HG02623 (cell line): Measurements from ENCODE around the gene TNS1.

Experiments used
- ATAC-seq: cut with Tn5 transposase; IDR thresholded peaks from one replicate; pipeline ENCODE4 v1.9.1; 2021; ENCODE audit warnings: moderate library complexity; ENCODE audit not compliant: unreplicated experiment

Gene TNS1

DNA sequence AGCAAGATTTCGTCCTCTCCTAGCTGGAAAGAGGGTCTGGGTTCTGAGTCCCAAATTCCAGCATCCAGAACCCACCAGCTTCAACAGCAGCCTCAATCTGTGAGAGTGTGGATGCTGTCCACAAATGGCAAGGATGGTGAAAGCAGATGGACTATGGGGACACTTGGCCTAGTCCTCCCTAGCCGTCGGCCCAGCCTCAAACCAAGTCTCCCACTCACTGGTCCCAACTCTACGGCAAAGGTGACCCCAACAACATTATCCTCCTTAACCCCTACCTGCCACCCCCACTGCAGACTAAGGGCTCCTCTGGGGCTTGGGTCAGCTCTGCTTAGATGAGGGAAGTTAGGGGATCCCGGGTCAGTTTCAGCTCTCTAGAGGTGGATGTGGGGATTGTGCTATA is 57.3 kb downstream of the TNS1 start:
- no peak for ATAC-seq

DNA sequence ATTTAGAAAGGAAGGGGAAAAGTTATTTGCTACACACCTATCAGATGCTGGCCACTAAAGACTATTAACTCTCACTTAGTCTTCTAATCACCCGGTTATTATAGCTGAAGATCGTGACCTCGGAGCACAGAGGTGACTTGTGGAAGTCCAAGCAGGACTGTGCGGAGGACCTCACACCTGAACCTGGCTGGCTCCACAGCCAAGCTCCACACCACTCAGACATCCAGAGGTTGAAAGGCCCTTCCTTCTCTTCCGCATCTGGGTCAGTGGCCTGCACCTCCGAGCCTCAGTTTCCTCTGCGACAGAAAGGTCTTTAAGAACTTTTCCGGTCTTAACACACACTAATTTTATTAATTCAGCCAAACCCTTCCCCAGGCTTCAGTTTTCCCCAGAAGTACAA is 57.9 kb downstream of the TNS1 start:
- ATAC-seq, result no peak

DNA sequence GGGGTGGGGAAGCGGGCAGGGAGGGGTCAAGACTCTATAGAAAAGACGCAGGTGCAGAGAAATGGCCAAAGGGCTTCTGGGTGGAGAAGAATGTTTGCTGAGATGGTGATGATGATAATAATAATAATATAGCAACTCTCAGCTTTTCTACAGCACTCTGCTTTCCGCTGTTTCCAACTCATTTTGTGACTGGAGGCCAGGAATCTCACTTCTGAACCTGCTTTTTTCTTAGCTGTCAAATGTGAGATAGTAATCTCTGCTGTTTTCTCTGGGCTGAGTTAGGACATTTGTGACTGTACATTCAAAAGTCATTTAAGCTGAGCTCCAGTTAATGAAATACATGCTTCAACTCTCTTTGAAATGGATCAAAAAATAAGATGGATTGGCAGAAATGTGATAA is 58.4 kb downstream of the TNS1 start:
- no peak for ATAC-seq

DNA sequence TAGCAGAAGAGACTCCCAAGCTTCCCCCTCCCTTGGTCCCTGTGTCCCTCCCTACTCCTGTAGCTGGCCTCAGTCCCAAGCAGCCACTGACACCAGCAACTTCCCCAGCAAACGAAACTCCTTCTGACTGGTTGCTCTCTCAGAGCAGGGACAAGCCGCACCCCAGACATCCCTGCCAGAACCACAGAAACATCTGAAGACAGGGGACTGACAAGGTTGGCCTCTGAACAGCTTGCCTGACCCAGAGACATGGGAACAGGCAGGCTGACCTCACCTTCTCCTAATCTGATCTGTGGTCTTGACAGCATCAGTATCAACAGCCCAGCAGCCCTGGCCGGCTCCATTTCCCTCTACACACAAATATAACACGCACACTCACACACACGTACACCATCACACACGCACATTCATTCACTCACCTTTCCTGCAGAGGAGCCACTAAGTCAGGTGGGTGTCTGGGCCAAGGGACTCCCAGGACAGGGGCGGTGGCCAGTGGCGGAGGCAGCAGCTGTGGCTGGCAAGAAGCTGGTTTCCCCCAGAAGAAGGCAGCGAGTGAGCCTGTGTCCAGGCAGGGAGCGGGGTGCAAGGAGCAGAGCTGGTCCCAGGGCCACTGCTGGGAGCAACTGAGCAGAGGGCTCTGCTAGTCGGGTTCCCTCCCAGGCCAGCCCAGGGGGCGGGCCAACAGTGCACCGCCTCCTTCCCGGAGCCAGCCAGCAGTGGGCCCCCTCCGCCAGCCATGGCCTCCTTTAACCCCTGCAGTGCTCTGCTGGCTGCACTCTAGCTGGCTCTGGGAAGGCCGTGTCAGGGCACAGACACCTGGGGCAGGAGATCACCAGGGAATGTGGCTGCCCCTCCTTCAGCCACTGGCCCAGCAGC is 59.1 kb downstream of the TNS1 start:
- no peak for ATAC-seq

DNA sequence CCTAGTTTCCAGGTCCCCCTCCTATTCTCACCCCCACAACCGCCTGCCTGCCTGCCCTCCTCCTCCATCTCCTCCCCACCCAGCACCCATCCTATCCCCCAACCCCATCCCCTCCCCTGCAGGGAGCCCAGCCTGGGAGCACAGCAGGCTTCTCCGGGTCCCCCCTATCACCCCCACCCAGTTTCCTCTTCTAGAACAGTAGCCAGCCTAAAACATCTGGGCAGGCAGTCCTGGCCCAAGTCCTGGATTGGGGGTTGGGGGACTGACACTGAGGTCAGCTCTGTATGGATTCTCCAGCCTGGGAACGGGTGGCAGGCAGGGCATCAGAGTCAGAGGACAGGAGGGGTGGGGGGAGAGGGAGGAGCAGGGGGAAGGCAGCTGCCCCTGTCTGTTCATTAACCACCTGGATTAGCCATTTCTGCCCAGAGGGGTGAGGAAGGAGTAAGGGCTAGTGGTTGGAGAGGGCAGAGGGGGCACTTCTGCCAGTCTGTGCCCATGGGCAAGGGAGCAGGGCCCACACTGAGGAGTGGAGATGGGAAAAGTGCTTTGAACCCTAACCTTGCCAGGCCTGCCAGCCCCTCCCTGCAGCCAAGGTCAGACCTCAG is 60.0 kb downstream of the TNS1 start:
- ATAC-seq, result no peak

DNA sequence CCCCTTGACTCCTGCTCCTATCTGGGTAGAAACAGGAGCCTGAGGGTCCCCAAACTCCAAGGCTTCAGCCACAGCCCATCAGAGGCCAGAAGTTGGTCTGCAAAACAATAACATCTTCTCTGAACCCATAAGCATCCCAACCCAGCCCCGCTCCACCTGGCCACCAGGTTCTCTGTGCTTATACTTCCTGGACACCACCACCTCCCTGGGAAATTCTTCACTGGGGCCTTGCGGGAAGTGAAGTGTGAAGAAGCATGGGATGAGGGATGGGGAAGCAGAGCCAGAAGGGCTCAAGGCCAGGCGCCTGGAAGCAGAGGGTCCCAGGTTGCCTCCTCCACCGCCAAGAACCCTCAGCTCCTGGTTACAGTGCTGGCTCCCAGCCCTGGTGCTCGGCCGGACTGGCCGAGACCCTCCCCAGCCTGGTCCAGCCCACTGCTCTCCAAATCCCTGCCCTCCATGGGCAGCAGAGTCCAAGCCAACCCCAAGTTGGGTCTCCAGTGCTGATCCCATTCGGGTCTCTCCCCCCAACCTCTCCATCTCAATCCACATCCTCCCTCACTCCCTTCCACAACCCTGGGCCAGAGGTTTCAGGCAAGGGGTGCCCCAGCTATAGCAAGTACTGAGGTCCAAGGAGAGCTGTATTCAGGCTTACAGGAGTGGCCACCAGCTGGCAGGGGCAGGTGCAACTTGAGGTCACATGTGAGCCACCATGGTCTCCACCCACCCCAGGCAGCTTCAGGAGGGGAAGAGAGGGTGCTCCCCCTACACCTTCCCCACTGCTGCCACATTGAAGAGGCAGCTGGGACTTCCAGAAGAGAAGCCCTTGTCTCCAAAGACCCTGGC is 60.7 kb downstream of the TNS1 start:
- no peak for ATAC-seq

DNA sequence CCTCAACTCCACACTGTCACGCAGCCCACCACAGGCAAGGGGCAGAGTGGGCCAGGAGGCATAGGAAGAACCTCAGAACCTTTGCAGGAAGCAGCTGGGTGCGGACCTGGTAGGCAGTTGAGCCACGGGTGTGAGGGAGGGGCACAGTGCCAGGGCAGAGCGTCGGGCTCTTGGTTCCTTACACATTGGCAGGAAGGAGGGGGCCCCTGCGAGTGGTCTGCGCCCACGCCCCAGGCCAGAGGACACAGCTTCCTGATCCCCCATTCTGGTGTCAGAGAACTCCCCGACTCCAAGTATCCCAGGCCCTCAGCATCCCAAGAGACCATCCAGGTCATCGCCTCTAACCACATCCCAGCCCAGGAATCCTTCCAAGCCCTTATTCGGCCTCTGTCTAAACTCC is 61.5 kb downstream of the TNS1 start:
- no peak for ATAC-seq

DNA sequence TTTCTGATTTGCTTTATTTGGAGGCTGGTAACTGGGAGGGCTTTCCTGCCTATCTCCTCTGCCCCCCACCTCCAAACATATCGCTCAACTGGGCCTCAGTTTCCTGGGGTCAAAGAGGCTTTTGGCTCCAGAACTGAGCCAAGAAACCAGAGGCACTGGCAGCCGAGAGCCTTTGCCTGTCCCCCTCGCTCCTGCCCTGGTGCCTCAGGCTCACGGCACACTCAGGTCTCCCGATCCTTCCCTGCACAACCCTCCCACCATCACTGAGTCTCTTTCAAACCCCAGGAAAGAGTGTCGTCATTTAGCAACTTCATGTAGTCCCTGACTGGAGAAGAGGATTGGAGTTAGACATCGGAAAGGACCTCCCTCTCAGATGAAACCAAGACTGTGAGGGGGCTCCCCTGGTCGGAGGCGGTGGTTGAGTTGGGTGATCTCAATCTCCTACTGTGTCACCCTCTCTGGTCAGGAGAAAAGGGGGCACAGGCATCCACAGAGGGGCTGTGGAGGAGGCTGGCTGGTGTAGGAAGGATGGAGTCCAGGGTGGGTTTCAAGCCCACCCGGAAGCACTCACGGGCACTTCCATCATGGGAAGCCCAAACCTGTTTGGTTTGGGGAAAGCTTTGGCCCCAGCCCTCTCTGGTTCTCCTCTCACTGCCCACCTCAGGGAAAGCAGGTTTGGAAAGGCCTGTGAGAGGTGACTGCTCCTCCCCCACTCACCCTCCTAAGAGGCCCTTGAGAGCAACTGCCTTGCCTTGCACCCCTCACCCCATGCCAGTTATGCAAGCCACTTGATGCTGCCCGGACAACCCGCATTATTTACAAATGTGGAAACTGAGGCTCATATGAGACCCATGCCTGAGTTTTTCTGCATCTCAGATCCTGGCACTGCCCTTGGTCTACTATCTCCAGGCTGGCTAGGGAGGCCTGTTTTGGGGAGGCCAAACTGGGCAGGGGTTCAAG is 62.3 kb downstream of the TNS1 start:
- ATAC-seq, result no peak

DNA sequence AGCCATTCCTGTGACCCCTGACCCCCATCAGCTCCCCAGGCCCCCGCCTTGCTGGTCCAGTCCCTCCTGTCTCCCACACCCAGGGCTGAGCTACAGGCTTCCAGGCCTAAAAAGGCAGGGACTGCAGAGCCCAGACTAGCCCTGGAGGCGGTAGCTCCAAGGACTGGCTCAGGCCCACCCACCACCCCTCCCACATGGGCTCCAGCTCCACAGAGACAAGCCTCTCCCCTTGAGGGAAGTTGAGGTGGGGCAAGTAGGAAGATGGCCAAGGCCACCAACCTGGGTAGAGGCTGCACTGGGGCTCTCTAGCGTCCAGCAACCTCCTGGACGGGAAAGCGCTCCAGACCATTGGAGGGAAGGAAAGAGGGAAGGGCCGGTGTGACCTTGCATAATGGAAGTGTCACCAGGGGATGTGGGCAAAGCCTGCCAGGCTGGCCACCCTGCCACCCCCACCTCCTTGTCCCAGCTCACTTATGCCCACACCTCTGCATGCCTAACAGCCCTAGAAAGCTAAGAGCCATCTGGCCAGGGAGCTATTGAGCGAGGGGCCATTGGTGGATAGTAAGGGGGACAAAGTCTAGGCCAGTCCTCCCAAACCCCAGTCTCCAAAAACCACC is 63.1 kb downstream of the TNS1 start:
- ATAC-seq, result no peak

DNA sequence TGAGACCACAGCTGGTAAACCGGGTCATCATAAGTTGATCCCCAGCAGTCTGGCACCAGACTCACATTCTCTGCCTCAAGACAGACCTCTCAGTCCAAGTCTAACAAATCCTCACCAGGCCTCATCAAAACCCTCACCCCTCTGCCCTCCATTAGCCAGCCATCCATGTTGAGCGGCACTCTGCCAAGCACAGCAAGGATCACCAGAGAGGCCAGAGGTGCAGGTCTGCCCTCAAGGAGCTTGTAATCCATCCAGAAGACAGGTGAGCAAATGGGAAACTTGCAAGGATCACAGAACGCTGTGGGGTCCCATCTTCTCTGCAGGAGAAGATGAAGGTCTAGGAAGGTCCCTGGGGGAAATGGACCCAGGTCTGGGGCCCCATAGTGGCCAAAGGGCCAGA is 63.6 kb downstream of the TNS1 start:
- no peak for ATAC-seq

DNA sequence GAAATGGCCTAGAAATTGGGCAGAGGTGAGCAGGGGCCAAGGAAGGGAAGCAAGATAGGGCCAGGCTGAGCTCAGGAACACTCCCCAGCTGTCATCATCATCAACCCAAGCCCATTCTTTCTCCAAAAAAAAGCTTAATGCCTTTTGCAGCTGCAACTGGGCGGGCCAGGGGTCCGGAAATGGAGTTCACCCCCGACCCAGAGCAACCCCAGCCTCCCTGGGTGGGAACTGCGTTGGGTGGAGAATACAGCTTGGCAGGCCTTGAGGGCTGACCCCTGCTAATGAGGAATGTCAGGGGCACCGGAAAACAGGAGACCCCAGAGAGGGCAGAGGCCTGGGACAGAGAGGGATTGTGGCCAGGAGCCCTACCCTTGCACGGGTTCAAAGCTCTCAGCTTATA is 64.8 kb downstream of the TNS1 start:
- ATAC-seq, result no peak

DNA sequence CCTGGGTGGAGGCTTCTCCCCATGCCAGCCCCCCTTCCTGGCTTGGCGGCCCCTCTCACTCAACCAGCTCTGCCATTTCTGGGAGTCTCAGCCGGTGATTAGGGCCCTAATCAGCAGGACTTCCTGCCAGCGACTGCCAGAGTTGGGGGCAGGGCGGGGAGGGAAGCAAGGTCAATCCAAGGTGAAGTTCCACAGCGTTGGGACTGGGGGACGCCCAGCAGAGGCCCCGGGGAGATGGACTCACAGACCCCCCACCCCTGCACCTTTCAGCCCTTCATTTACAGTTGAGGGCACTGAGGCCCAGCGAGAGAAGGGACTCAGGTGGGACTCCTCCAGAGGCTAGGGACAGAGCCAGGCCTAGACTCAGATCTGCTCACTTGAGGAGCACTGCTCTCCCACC is 65.3 kb downstream of the TNS1 start:
- no peak for ATAC-seq

DNA sequence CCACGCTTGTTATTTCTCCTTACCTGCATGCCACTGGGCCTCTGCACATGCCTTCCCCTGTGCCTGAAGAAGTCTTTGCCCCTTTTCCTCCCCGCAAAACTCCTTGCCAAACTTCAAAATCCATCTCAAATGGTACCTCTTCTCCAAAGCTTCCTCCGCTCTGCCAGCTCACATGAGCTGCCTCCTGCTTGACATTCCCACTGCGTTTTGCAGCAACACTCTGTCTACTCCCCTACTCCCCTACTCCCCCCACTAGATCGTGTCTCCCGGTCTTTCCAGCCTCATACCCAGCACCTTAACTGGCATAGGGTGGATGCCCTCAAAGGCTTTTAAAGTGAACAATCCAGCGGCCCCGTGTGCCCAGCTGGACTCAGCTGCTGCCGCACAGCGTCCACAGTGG is 65.8 kb downstream of the TNS1 start:
- no peak for ATAC-seq

DNA sequence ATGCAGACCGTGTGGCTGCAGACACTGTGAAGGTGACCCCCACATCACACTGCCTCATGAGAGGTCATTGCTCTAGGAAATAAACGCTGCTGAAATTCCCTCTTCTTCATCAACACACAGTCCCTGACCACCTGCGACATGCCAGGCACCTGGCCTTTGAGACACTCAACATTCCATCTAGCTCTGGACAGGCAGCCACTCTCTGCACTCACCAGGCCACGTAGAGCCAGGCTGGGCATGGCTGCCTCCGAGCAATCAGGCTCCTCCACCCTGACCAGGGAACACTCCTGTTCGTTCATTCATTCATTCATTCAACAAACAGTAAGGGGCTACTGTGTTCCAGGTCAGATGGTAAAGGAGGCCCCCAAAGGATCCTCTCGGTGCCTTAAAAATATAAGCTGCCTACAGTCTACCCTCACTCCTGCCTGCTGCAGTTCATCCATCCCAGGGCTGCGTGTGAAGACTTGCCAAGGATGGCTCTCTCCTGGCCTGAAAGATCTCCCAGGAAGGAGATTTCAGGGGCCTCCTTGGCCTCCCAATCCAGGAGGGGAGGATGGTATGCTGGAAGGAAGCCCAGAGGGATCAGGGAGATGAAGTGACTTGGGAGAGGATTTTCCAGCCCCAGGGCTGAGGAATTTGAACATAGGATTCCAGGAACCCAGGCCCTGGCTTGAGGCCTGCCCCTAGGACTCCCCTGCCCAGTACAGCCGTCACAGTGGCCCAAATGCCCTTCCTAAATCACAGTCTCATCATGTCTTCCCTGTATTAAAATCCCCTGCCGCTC is 66.7 kb downstream of the TNS1 start:
- ATAC-seq, result no peak

DNA sequence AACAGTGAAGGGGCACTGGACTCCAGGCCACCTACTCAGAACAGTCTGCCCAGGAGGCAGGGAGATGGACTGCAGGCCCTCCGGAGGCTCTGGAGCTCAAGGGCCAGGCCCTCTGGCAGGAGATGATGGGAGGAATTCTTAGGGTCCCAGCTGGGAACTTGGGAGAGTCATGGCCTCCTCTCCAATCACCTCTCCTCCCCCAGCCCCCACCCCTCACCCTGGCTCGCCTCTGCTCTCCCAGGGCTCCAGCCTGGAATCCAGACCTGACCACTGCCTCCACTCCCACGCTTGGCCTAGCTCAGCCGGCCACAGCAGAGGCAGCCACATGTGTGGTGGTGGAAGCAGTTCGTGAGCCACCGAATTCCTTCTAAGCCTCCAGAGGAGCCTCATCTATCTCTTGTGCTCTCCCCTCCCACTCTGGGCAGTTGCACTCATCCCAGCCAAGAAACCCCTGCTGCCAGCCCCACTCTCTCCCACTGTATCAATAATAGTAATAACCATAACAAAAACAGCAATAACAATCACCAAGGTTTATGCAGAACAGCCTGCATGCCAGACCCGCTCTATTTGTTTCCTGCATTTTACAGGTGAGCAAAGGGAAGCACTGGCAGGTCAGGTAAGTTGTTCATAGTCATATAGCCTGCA is 67.4 kb downstream of the TNS1 start:
- ATAC-seq, result no peak

DNA sequence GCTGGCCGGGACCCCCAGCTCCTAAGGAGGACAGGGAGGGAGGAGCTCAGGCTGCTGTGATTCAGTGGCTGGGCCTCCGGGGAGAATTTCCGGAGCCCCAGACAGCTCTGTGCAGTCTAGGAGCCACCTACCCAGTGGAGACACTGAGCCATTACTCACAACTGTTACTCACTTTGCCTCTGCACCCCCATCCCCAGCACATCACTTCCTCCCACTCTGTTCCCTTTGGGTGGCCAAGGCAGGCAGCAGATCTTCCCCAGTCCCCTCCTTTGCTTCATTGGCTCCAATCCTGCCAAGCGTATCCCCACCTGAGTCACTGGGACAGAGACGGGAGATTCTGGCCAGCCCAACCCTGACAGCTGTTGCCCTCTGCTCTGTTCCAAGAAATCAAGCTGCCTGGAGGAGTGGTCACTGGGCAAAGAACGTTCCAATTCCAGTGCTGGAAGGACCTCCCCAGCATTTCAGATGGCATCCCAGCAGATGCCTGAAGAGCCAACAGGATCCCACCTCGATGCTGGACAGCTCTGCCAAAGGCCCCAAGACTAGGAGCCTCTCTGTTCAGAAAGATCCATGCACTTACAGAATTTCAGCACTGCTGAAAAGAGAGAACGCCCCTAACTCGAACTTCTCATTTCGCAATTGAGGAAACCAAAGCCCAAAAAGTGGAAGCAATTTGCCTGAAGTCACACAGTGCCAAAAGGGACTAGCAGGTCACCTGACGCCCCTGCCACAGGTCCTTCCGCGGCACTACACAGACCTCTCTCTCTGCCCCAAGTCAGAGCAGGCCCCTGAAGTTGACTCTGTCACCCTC is 68.3 kb downstream of the TNS1 start:
- no peak for ATAC-seq

DNA sequence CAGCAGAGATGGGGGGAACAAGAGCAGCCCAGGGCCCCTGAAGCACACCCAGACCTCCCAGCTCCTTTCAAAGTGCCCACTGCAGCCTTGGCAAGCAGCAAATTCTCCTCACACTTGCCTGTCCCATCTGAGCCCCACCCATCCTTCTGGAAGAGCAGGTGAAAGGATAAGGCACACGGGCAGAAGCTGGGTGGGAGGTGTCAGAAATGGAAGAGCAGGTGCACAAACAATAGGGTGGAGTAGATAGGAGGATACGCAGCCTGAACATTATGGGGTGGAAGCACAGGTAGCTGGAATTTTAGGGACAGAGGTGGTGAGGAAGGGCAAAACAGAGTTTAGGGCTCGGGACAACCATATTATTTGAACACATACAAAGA is 69.2 kb downstream of the TNS1 start:
- ATAC-seq, result no peak
